SK-N-DZ (cell line): ENCODE data around the gene TNFRSF14.

Experiments used
- DNase-seq: peaks from one replicate; pipeline ENCODE4 v3.0.0-alpha.2; 2015; ENCODE audit warnings: low spot score

The TNFRSF14 gene

GRCh38 chr1:2597441-2598328, 41.5 kb downstream of the TNFRSF14 start:
- no peak for DNase-seq

DNA sequence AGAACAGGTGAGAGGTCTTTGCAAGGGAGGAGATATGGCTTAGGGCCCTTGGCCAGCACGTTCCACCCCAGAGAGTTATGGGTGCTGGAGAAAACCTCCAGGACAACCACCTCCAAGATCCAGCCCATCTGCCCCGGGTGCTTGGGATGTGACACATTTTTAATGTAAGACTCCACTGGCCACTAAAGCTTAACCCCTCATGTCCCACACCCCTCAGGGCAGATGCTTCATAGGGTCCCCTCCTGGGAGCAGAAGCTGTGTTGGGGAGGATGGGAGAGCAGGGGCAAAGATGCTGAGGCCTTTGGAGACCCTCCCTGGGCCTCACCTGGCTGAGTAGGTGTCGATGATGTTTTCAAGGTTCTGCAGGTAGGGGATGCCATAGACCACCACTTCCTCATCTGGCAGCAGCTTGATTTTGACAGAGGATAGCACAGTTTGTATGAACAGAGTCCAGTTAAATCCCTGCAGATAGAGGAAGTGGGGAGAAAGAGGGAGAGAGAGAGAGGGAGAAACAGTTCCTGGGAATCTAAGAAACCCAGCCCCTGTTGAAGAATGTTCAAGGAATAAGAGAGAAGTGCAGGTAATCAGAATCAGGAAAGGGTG, 42.3 kb downstream of the TNFRSF14 start:
- no peak for DNase-seq

DNA sequence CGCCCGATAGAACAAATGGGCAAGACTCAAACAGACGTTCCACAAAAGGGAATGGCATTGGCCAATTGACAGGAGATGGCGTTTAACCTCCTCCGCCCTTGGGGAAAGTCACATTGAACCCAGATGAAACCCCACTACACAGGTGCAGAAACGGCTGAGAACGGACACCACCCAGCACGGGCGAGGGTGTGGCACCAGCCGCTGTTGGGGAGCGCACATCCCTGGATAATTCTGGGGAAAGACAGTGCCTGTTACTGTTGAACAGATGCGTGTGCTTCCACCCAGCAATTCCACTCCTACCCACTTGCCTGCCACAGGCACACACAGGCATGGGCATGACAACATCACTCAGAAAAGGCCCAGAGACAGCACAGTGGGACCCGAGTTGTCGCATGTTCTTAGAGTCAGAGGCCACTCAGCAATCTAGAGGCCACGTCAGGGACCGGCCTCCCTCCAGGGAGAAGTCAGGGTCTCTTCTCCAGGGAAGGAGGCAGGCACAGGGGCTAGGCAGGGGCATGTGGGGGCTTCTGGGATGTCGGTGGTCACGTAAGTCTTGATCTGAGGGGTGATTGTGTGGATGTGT, 45.6 kb downstream of the TNFRSF14 start:
- no peak for DNase-seq

GRCh38 chr1:2602311-2602835, 46.2 kb downstream of the TNFRSF14 start:
- no peak for DNase-seq

DNA sequence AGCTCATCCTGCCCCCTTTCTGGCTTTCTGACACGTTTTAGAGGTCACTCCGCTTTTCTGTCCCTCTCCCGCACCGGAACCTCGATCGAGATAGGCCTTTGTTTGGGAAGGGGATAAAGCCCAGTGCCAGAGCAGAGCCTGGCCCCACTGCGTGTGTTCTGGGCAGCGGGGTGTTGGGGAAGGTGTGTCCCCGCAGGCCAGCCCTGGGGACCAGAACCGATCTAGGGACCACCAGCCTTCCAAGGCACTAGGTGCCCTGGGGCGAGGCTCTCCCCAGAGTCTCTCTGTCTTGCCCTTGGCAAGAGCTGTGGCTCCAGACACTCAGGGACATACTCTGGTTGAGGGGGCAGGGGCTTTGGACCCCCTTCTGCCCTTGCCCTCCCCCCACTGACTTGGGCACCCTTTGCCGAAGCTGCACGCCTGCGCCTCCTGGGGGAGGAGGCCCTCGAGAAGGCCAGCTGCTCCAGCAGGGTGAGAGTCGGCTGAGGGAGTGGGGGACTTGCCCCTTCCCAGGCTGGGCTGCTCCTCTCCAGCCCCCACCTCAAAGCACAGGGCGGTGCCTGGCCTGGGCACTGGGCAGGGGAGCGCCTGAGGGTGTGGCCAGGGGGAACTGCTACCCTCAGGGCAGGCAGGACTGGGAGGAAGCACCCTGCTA, 46.8 kb downstream of the TNFRSF14 start:
- DNase-seq: no peak

DNA sequence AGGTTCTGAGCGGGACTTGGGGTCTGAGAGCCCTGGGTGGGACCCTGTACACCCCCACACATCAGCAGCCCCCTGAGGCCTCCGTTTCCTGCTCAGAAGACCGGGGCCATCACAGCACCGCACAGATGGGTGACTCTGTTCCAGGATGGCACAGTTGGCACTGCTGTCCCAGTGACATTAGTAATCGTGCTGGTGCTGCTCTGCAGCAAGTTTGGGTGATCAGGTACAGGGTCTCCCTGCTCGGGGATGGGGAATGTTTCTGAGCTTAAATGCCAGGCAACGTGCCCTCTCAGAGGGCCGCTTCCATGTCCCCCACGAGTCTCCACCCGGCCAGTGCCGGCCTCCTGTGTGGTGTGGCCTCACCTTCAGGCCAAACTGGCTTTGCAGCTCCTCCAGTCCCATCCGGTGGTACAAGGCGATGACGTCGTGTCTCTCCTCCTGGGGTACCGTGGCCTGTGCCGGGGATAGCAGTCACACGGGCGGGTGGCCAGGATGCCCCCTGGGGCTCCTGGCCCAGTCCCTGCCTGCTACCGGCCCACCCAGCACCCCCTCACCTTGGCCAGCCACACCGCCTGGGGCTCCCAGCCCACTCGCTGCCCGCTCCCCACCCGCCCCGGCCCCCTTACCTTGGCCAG, 47.5 kb downstream of the TNFRSF14 start:
- no peak for DNase-seq

DNA sequence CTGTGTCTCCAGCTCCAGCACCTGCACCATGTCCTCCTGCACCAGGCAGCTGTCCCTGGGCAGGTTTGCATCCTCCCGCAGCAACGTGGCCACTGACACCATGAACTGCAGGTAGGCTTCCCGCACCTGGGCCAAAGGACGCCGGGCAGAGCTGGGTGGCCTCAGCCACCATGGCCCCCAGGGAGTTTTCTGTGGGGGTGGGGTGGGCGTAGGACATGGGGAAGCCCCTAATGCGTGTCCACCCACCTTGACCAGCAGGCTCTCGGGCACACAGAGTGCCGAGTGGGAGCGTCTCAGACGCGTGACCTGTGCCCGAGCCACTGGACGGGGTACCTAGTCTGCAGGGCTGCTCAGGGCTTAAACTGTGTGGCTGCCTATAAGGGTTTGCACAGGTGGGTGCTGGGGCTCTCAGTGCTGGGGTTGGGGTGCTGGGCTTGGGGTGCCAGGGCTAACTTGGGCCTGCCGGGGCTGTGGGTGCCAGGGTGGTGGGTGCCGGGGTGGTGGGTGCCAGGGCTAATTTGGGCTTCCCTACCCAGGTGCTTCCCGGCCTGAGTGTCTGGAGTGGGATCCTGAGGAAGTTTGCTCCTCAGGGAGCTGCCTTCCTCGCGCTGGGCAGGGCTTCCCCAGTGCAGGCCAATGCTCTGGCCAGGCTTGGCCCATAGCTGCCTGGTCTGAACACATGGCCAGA, 48.1 kb downstream of the TNFRSF14 start:
- DNase-seq: no peak

DNA sequence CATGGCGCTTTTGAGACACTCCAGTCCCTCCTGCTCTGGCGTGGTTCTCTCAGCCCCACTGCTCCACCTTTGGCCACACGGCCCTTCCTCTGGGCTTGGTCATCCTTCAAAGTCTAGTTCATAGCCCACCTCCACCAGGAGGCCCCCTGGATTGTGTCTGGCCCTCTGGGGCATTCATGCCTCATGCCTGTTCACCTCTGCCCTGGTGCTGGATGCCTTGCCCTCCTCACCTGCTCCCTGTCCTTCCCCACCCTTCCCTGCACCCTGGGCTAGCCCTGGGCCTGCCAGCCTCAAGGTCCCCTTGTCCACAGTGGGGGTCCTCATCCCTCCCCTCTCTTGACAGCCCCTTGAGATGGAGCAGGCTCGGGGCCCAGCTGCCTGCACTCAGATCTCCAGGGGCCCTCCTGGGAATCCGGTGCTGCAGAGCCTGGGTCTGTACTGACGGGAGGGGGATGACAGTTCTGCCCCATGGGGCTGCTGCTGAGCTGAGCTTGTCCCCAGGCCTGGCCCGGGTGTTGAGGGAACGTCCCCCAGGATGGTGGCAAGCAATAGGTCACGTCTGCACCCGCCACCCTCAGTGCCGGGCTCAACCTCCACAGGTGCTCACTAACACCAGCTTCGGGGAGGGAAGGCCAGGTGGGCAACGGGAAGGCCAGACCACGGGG, 48.8 kb downstream of the TNFRSF14 start:
- DNase-seq: no peak

DNA sequence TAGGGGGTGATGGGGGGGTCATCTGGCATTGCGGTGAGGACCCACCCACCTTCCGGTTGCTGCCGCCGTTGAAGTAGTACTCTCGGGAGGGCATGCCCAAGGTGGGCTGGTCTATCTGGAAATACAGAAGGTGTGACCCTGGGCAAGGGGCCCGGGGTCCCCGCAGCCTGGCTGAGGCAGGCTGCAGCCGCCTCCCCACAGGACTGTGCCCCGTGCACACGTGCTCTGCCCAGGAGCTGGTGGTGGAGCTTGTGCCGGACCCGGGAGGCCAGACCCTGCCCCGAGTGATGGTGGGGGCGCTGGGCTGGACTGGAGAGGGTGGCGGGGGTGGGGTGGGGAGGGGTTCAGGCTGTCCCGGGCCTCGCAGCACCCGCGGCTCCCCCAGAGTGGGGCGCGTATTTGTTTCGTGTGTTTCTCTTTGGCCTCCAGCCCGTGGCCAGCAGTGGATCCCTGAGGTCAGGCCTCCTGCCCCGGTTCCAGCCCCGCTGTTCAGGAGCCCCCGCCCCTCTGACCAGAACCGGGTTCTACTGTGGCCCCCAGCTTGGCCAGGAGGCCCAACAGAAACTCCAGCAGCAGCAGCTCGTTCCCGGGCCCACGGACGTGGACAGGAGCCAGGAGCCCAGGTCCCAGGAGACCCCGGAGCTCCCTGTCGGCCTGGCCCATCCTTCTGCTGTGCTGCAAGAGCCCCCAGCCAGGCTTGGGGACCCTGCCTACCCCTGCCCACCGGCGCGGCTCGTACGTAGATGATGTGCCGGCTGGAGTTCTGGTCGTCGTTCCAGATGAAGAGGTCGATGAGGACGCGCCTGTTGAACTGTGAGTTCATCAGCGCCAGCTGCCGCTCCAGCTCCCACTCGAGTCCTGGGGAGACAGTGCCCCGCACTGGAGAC, 49.6 kb downstream of the TNFRSF14 start:
- no peak for DNase-seq

DNA sequence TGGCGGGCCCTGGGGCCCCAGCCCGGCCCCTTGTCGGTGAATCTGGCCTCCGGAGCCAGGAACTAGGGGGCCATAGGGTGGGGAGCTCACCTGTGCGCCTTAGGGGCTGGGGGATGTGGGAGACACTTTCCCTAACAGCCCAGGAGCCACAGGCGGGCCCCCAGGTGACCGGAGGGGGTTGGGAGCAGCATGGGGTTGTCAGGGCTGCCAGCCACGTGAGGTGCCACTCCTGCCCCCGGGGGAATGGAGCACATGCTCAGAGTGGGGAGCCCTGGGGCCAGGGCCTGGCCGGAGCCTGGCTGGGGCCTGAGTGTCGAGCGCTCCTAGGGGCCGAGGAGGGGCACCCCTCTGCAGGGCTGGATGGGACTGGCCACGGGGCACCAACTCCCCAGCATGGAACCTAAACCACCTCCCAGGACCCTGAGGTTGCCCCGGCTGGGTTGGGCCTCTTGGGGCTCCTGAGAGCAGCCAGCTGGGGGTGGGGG, 50.3 kb downstream of the TNFRSF14 start:
- DNase-seq: no peak

- DNase-seq: no peak
Observed at GRCh38 chr1:2606881-2607621, 50.9 kb downstream of the TNFRSF14 start.

GRCh38 chr1:2607641-2608091, 51.5 kb downstream of the TNFRSF14 start:
- no peak for DNase-seq

GRCh38 chr1:2609319-2610035, 53.3 kb downstream of the TNFRSF14 start:
- DNase-seq: no peak

DNA sequence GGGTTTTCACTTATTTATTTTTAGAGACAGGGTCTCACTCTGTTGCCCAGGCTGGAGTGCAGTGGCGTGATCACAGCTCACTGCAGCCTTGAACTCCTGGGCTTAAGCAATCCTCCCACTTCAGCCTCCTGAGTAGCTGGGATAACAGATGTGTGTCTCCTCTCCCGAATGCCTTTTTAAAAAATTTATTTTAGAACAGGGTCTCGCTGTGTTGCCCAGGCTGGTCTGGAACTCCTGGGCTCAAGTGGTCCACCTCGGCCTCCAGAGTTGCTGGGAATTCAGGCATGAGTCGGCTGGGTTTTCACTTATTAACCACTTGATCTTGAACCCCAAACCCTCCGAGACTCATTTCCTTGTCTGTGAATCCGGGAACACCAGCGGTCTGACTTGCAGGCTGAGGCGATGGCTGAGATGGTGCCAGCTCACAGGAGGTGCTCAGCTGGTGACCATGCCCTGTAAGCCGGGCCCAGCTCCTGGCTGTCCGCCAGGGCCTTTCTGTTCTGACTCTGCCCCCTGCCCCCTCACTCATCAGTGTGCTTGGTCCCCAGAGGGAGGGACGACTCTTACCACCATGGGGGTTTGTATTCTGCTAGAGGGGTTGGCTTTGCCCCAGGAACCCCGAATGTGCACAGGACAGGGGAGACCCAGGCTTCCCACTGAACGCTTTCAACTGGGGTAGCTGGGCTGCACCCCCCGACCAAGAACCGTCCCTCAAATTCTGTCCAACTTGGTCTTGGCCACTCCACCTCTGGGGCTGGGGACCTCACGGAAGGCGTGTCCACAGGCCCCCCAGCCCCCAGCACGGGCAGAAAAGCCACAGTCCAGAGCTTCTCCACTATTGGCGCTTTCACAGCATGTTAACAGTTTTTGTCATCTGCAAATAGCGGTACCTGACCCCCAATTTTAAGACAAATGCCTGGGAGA, 54.1 kb downstream of the TNFRSF14 start:
- DNase-seq: no peak

- peak; percentile 51 for DNase-seq
Observed at GRCh38 chr1:2611031-2611501, 54.9 kb downstream of the TNFRSF14 start.
